Measurements from ENCODE around the gene CREB5. TPM values are rescaled to one million over a fixed set of nuclear protein-coding genes. Genes with fewer than 3 reads are reported as not detected.

Gene CREB5
- polyA plus RNA-seq, 1 experiment = 3.9 TPM

GRCh38 chr7:28613262-28613661, 200.9 kb downstream of the CREB5 start:
- no peaks in the 10 kb centered on the region for H3K36me3 ChIP-seq (ENCODE audit: control insufficient read depth, insufficient read depth, low read length)
- no peaks in the 10 kb centered on the region; the same call in 1 of the 2 replicates for H3K27me3 ChIP-seq (ENCODE audit: control insufficient read depth, insufficient read depth, low read length)
- DNase-seq (ENCODE audit: low read depth) = no peak
- ChIA-PET CTCF (interaction anchor here (1.3 kb wide), 1 partner anchor 14 kb away, joined by 4 read pairs; no protein-coding TSS in a partner anchor), POLR2A (no interaction called here)
- TF ChIP-seq CTCF (IDR thresholded peaks at IDR 0.05; ENCODE audit: insufficient read depth, low read depth, low read length) = no peak
- no peak overlapping the region for H3K4me3 ChIP-seq (ENCODE audit: low read depth, low read length)

GRCh38 chr7:28615091-28615490, 202.8 kb downstream of the CREB5 start:
- POLR2A ChIA-PET = no interaction called here
- H3K4me3 ChIP-seq (ENCODE audit: low read depth, low read length) = no peak overlapping the region
- no peaks in the 10 kb centered on the region; the same call in 1 of the 2 replicates for H3K27me3 ChIP-seq (ENCODE audit: control insufficient read depth, insufficient read depth, low read length)
- CTCF ChIA-PET = no interaction called here
- TF ChIP-seq CTCF (IDR thresholded peaks at IDR 0.05; ENCODE audit: insufficient read depth, low read depth, low read length) = no peak
- no peak for DNase-seq (ENCODE audit: low read depth)
- H3K36me3 ChIP-seq (ENCODE audit: control insufficient read depth, insufficient read depth, low read length) = no peaks in the 10 kb centered on the region

GRCh38 chr7:28617308-28617880, 205.1 kb downstream of the CREB5 start:
- Histone ChIP-seq H3K36me3 (ENCODE audit: control insufficient read depth, insufficient read depth, low read length) (no peaks in the 10 kb centered on the region), H3K4me3 (ENCODE audit: low read depth, low read length) (no peak overlapping the region), H3K27me3 (ENCODE audit: control insufficient read depth, insufficient read depth, low read length) (no peaks in the 10 kb centered on the region; the same call in 1 of the 2 replicates)
- DNase-seq (ENCODE audit: low read depth) = no peak
- ChIA-PET POLR2A (no interaction called here), CTCF (no interaction called here)
- no peak for TF ChIP-seq CTCF (IDR thresholded peaks at IDR 0.05; ENCODE audit: insufficient read depth, low read depth, low read length)

- Histone ChIP-seq H3K27me3 (ENCODE audit: control insufficient read depth, insufficient read depth, low read length) (no peaks in the 10 kb centered on the region; the same call in 1 of the 2 replicates), H3K4me3 (ENCODE audit: low read depth, low read length) (no peak overlapping the region), H3K36me3 (ENCODE audit: control insufficient read depth, insufficient read depth, low read length) (no peaks in the 10 kb centered on the region)
- TF ChIP-seq CTCF (IDR thresholded peaks at IDR 0.05; ENCODE audit: insufficient read depth, low read depth, low read length) = no peak
- ChIA-PET CTCF (no interaction called here), POLR2A (no interaction called here)
- no peak for DNase-seq (ENCODE audit: low read depth)
Measured at GRCh38 chr7:28618383-28618782, 206.1 kb downstream of the CREB5 start.

- H3K36me3 ChIP-seq (ENCODE audit: control insufficient read depth, insufficient read depth, low read length) = no peaks in the 10 kb centered on the region
- ChIA-PET CTCF (no interaction called here), POLR2A (no interaction called here)
- no peak overlapping the region for H3K4me3 ChIP-seq (ENCODE audit: low read depth, low read length)
- no peak for DNase-seq (ENCODE audit: low read depth)
- no peaks in the 10 kb centered on the region; the same call in 1 of the 2 replicates for H3K27me3 ChIP-seq (ENCODE audit: control insufficient read depth, insufficient read depth, low read length)
- no peak for TF ChIP-seq CTCF (IDR thresholded peaks at IDR 0.05; ENCODE audit: insufficient read depth, low read depth, low read length)
Measured at GRCh38 chr7:28619256-28619655, 206.9 kb downstream of the CREB5 start.

Data from BJ (cell line).